HG03565 (cell line): ENCODE results near the gene DGKH.
"Not testable (repeated sequence)": the region's sequence is repeated elsewhere in the genome, so short reads cannot be mapped to it uniquely, and the experiment has no call there.

ENCODE experiments used
- ATAC-seq: cut with Tn5 transposase; IDR thresholded peaks from one replicate; pipeline ENCODE4 v1.9.1; 2021; ENCODE audit warnings: mild to moderate bottlenecking, moderate library complexity; ENCODE audit not compliant: unreplicated experiment

The DGKH gene

GRCh38 chr13:42225051-42225450 lies 176.6 kb downstream of the DGKH start:
- no peak for ATAC-seq

DNA sequence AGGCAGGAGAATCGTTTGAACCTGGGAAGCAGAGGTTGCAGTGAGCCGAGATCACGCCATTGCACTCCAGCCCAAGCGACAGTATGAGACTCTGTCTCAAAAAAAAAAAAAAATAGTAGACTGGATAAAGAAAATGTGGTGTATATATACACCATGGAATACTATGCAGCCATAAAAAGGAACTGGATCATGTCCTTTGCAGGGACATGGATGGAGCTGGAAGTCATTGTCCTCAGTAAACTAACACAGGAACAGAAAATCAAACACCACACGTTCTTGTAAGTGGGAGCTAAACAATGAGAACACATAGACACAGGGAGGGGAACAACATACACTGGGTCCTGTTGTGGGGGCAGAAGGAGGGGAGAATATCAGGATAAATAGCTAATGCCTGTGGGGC lies 178.3 kb downstream of the DGKH start:
- not testable (repeated sequence) for ATAC-seq

- no peak for ATAC-seq
Observed at GRCh38 chr13:42228527-42228926, 180.1 kb downstream of the DGKH start.

DNA sequence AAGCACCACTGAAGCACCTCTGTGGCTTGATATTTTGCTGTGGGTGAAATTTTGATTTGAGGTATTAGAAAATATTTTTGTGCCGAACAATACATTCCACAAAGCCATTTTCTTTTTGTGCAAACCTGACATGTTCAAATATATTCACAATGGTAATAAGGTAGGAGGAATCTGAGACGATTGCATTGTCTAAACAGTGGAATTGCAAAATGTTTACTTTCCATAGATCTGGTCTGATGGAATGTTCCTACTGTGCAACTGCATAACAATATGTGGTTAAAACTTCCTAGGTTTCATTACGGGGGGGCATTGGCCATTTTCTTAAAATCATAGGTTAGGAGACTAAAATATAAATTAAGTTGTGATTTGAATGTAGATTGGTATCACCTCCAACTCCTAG lies 180.8 kb downstream of the DGKH start:
- ATAC-seq: no peak

DNA sequence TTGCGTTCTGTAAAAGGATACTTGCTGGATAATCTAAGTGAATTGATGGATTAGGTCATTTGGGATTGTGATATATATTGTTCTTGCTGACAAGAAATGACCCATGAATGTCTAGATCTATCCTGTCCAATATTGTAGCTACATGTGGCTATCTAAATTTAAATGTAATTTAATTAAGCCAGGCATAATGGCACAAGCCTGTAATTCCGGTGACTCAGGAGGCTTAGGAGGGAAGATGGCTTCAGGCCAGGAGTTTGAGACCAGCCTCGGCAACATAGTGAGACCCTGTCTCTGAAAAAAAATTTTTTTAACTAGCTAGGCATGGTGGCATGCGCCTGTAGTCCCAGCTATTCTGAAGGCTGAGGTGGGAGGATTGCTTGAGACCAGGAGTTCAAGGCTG lies 184.2 kb downstream of the DGKH start:
- ATAC-seq: no peak

DNA sequence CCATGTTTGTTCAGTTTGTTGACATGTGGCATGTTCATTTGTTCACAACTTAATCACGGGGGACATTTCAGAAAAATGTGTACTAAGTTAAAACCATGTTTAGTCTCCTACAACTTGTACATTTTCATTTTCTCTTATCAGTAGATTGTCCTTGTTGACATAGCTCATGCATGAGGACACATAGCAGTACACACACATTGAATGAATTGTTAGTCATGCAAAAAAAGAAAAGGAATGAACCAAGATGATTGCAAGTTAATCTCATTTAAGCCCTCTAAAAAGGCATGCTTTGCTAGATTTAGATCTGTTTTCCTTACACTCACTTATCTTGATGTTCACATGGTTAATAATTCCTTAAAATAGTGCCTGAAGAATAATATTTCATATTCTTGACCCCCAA lies 185.3 kb downstream of the DGKH start:
- ATAC-seq: no peak

DNA sequence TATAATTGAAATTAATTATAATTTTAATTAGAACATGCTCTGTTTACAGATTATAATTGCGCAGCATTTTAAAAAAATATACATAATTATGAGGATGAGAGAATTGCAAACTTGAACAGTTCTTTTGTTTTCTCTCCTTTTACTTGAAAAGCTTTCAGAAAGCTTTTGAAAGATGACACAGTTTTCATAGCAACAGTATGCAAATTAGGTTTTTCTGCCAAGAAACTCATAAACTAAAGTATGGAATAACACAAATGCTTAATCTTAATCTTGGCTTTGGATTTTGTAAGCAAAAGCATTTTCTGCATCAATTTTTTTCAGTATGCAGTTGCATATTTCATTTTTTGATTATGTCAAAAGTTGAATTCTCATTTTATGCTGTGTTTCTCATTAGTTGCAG lies 190.7 kb downstream of the DGKH start:
- ATAC-seq: no peak

GRCh38 chr13:42239644-42240043 lies 191.2 kb downstream of the DGKH start:
- ATAC-seq: no peak

DNA sequence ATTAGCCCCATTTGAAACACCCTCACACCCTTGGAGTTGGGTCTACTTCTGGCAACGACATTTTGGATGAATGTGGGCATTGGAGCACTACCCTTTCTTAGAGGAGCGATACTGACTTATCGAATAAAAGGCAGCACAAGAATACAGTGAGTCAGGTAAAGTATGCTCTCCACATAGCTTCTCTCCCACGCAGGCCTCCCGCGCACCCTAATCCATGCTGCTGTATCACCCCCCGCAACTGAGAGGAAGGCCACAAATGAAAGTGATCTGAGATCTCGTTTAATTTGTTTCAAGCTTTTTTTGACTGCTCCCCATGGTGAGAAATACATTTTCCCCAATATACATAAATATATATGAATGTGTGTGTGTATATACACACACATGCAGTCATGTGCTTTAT lies 198.1 kb downstream of the DGKH start:
- ATAC-seq: no peak

GRCh38 chr13:42247883-42248282 lies 199.4 kb downstream of the DGKH start:
- no peak for ATAC-seq

- ATAC-seq: no peak
Observed at GRCh38 chr13:42255886-42256285, 207.4 kb downstream of the DGKH start.

- ATAC-seq: no peak
Observed at GRCh38 chr13:42258747-42259146, 210.3 kb downstream of the DGKH start.

DNA sequence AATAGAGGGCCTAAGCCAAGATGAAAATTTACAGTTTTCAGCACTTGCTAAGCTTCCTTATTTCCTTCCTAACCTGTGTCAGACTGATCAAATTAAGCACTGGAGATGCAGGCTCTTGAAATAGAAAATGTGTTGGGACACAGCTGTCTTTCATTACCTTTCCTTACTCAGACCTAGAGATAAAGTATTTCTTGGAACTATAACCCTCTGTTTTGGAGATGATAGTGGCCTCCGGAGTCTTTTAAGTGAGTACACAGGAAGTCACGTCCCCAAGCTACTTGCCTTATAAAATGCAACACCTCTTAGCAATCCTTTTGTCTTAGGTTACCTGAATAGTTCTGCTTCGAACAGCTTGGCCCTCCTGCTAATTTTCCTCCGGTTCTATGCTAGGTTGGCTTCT lies 211.1 kb downstream of the DGKH start:
- ATAC-seq: no peak

GRCh38 chr13:42260903-42261654 lies 212.6 kb downstream of the DGKH start:
- no peak for ATAC-seq

DNA sequence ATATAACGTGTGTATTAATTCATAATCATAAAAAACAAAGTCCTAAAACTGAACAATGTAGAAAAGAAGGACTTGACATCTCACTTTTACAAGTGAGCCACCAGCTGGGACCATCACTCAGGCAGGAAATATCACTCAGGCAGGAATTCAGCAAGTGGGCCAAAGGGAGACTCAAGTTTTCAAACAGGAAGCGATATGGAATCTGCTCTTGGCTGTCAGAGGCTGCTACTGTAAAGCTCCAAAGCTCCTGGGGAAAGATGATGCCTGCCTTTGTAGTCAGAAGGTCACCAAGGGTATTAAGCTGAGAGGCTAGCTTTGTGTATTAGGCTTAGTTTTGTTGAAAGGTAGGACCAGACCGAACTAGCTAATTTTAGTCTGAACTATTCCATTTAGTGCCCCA lies 218.0 kb downstream of the DGKH start:
- no peak for ATAC-seq

DNA sequence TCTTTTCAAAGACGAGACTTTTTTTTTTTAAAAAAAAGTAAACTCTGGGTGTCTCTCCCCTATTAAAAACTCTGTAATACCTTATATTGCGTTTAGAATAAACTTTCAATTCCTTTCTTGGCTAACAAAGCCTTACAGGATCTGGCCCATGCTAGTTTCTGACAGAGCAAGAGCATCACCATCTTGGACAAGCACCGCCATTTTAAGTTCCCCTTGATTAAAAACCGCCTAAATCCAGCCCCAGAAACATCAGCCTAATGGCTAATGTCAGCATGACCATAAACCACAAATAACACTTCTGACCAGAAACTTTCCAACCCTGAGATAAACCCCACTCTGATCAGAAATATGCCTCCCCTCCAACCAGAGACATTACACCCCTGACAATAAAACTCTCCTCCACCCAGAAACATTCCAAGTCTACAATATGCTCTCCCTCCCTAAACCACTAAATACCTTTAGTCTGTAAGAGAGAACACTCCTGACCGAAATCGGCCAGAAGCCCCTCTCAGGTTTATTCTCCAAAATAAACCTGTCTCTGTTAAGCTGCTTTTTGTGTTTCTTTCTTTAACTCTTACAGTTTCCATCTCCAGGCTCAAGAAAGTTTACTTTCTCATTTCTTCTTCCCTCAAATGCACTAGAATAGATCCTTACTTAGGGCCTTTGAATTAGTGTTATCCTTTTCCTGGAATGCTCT lies 221.9 kb downstream of the DGKH start:
- no peak for ATAC-seq

DNA sequence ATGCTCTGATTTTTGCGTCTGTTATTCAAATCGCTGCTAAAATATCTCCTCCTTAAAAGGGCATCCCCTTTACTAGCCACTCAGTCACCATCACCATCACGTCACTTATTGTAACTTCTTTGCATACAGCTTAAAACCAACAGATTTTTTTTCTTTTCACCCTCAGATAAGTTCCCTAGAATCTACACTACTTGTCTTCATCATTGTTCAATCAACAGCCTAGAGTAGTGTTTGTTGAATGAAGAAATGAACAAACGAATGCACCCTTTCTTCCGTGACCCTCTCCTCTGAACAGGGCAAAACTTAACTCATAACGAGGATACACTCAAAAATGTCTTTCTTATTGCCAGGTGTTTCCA lies 222.4 kb downstream of the DGKH start:
- no peak for ATAC-seq

- ATAC-seq: peak; percentile 71
Observed at GRCh38 chr13:42271337-42272114, 223.1 kb downstream of the DGKH start.

DNA sequence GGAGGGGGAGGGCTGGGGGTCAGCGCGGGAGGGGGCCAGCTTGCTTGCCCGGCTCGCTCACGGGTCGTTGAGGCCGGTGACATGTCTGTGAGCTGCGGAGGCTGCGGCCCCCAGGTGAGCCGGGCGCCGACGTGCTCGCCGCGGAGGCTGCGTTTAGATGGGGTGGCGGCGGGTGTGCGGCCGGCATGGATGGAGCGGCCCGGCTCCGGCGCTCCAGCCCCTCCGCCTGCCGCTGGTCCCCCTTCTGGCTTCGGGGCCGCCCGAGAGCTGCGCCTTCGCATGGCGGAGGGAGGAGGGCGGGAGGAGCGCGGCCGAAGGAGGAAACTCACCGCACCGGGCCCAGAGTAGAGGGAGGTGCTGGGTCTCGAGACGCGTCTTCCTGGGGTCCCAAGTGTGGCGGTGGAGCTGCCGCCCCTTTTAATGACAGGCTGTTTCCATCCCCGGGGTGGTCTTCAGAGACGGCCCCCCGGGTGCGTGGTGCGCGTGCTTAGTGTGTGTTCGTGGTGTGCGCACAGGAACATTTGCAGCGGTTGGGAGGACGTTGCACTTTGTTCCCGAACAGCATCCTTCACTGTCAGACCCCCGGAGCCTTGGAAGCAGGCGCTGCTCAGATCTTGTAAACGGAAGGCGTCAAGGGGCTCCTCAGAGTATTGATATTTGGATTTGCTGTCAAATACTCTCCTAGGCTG lies 223.8 kb downstream of the DGKH start, which contains the start of gene AKAP11:
AKAP11 (plus strand) TSS at position 38 of the 689 bp plus-strand sequence. CDS start 14,197 bp downstream, outside the sequence.
- ATAC-seq: peak; percentile 8

GRCh38 chr13:42272804-42273175 lies 224.3 kb downstream of the DGKH start:
- ATAC-seq: no peak

DNA sequence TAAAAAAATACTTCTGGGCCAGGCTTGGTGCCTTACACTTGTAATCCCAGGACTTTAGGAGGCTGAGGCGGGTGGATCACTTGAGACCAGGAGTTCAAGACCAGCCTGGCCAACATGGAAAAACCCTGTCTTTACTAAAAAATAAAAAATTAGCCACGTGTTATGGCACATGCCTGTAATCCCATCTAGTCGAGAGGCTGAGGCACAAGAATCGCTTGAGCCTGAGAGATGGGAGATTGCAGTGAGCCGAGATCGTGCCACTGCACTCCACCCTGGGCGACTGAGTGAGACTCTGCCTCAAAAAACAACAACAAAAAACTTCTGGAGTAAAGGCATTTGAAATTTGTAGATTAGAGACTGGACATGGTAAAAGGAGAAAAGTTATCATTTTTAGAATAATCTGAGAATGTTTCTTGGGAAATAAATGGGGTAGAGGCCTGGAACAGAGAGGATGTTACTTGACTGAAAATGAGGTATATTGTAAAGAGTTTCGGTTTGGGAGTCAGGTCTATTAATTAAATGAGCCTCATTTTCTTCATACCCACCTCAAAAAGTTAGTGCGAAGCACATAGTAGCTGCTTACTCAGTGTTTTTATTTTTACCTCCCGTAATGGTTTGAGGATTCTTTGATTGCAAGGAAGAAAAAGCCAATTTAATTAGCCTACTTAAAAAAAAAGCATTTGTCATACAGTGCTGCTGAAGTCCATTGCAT lies 226.1 kb downstream of the DGKH start:
- ATAC-seq: no peak
